ENCODE results near the gene TSPEAR. TPM values are rescaled to one million over a fixed set of nuclear protein-coding genes. Genes with fewer than 3 reads are reported as not detected.
A peak's percentile ranks its signal among the peaks of the same experiment; 100 is the strongest.
"Not testable (repeated sequence)": the region's sequence is repeated elsewhere in the genome, so short reads cannot be mapped to it uniquely, and the experiment has no call there.

Gene TSPEAR
- total and polyA plus RNA-seq, 11 donors = 0.01 to 2.6 (median 0.71) TPM; not detected in 2

DNA sequence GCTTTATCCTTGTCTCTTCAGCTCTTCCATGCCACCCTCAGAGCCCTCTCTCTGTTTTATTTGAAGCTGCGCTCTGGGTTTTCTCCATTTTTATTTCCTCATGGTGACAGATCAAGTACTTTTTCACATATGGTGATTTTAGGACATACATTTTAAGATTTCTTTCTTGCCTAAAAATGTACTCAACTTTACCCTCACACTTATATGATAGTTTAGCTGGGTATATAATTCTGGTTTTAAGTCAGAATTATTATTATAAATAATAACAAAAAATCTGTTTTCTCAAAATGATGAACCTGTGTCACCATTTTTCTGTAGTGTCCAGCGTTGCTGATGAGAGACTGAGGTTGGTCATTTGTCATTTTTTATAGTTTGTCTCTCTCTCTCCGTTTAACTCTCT lies 130.2 kb downstream of the TSPEAR start:
- no peaks in the 10 kb centered on the region for H3K4me1 ChIP-seq
- intact Hi-C loops (cut with DNase I) = no loop called here
- no peak for ATAC-seq
- WGBS, 4 donors = 79 to 86% (median 81%) methylated on average over 3 of the region's 3 CpGs
- DNase-seq = no peak
- H3K27me3 ChIP-seq = peaks cover 0 to 23% (median 0%) of the 10 kb centered on the region in 9 donors
- peaks cover 0 to 40% (median 12%) of the 10 kb centered on the region in 12 donors for H3K9me3 ChIP-seq
- no peak for TF ChIP-seq CTCF (IDR thresholded peaks at IDR 0.05)
- TF ChIP-seq POLR2A (IDR thresholded peaks at IDR 0.05) = no peak
- H3K4me3 ChIP-seq = no peak overlapping the region
- H3K36me3 ChIP-seq = no peaks in the 10 kb centered on the region
- H3K27ac ChIP-seq = no peak overlapping the region

- H3K36me3 ChIP-seq; H3K4me1 ChIP-seq; DNase-seq; H3K4me3 ChIP-seq; intact Hi-C loops (cut with DNase I); H3K27ac ChIP-seq: not testable (repeated sequence)
- peak in 2 of 4 donors; percentile 53 to 58 for ATAC-seq
- Histone ChIP-seq H3K9me3 (peaks cover 0 to 37% (median 12%) of the 10 kb centered on the region in 12 donors), H3K27me3 (peaks cover 0 to 16% (median 0%) of the 10 kb centered on the region in 9 donors)
- WGBS, 4 donors = 35 to 52% (median 45%) methylated on average over 8 to 19 of the region's 19 CpGs
- peak in 1 of 12 donors; percentile 13 for TF ChIP-seq CTCF (IDR thresholded peaks at IDR 0.05)
Observed at GRCh38 chr21:44580231-44580821, 131.0 kb downstream of the TSPEAR start, which contains the start of gene KRTAP10-5. Gene KRTAP10-5 (minus strand): TSS chr21:44580604. CDS start chr21:44580578, 26 bp downstream.

GRCh38 chr21:44579833-44580144 lies 131.6 kb downstream of the TSPEAR start:
- H3K36me3 ChIP-seq = no peaks in the 10 kb centered on the region
- H3K27me3 ChIP-seq = peaks cover 0 to 18% (median 0%) of the 10 kb centered on the region in 9 donors
- no peak overlapping the region for H3K4me3 ChIP-seq
- 61 to 71% (median 65%) methylated on average over 7 of the region's 7 CpGs for WGBS, 4 donors
- peaks cover 0 to 37% (median 12%) of the 10 kb centered on the region in 12 donors for H3K9me3 ChIP-seq
- no peak for DNase-seq
- no peak for TF ChIP-seq CTCF (IDR thresholded peaks at IDR 0.05)
- TF ChIP-seq POLR2A (IDR thresholded peaks at IDR 0.05) = no peak
- no peaks in the 10 kb centered on the region for H3K4me1 ChIP-seq
- H3K27ac ChIP-seq = no peak overlapping the region
- intact Hi-C loops (cut with DNase I) = no loop called here
- ATAC-seq = no peak

DNA sequence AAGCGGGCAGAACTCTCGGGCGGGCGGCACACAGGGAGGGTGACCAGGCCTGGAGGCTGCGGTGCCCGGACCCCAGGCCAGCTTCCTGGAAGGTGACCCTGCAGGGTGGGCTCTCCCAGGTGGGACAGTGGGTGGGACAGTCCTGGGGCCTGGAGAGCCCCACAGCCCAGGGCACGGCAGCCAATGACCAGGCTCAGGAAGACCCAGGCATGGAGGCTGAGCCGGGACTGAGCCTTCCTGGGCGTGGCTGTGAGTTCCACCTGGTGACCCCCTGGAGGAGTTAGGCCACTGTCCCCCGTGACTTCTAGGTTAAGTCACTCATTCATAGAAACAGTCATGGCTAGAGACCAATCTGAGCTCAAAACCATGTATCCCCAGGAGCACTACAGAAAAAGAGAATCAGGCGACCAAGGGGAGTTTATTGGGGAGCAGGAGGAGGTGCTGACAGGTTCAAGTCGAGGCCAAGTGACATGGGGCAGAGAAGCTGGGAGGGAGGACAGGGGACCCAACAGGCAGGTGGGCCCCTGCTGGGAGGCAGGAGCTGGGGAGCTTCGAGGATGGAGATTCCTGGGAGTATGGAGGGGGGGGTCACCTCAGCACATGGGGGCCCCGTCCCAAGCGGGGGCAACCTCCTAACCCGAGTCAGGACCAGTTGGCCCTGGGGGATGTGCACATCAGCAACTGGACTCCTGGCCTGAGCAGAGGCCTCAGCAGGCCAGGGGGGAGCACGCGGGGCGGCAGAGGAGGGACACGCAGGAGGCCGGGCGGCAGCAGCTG lies 132.1 kb downstream of the TSPEAR start:
- H3K36me3 ChIP-seq = no peaks in the 10 kb centered on the region
- H3K4me1 ChIP-seq = no peaks in the 10 kb centered on the region
- H3K9me3 ChIP-seq = peaks cover 0 to 37% (median 12%) of the 10 kb centered on the region in 12 donors
- no peak for TF ChIP-seq POLR2A (IDR thresholded peaks at IDR 0.05)
- no peak for TF ChIP-seq CTCF (IDR thresholded peaks at IDR 0.05)
- ATAC-seq = no peak
- peaks cover 0 to 23% (median 0%) of the 10 kb centered on the region in 9 donors for H3K27me3 ChIP-seq
- intact Hi-C loops (cut with DNase I) = no loop called here
- DNase-seq = peak in 1 of 5 donors; percentile 48
- WGBS, 4 donors = 67 to 76% (median 74%) methylated on average over 16 to 22 of the region's 22 CpGs
- no peak overlapping the region for H3K27ac ChIP-seq
- H3K4me3 ChIP-seq = no peak overlapping the region
